ENCODE data around the gene CLCA2. TPM values are rescaled to one million over a fixed set of nuclear protein-coding genes. Genes with fewer than 3 reads are reported as not detected.
A peak's percentile ranks its signal among the peaks of the same experiment; 100 is the strongest.

The CLCA2 gene, protein sequence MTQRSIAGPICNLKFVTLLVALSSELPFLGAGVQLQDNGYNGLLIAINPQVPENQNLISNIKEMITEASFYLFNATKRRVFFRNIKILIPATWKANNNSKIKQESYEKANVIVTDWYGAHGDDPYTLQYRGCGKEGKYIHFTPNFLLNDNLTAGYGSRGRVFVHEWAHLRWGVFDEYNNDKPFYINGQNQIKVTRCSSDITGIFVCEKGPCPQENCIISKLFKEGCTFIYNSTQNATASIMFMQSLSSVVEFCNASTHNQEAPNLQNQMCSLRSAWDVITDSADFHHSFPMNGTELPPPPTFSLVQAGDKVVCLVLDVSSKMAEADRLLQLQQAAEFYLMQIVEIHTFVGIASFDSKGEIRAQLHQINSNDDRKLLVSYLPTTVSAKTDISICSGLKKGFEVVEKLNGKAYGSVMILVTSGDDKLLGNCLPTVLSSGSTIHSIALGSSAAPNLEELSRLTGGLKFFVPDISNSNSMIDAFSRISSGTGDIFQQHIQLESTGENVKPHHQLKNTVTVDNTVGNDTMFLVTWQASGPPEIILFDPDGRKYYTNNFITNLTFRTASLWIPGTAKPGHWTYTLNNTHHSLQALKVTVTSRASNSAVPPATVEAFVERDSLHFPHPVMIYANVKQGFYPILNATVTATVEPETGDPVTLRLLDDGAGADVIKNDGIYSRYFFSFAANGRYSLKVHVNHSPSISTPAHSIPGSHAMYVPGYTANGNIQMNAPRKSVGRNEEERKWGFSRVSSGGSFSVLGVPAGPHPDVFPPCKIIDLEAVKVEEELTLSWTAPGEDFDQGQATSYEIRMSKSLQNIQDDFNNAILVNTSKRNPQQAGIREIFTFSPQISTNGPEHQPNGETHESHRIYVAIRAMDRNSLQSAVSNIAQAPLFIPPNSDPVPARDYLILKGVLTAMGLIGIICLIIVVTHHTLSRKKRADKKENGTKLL
- polyA plus RNA-seq: 100 to 1,000 TPM in 1 of 2 donors, 10 to 100 TPM in 1; 66.5 to 109 TPM

DNA sequence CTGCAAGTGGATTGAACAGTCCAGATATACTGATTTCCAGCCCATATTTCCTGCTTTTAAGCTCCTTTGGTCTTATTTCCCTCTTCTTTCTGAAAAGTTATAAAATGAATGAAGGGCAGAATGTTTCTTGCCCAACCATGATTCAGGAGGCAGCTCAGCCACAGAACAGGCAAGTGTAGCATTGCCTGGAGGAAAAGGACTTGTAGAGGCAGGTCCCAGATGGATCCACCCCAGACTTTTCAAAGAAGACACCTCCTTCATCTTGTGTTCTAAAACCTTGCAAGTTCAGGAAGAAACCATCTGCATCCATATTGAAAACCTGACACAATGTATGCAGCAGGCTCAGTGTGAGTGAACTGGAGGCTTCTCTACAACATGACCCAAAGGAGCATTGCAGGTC lies at the start of gene CLCA2:
CLCA2 (plus strand) TSS at position 299 of the 400 bp plus-strand sequence; CDS start at position 376, 77 bp downstream.
- H3K27ac ChIP-seq (ENCODE audit: low read depth in 2 of 2, low read length in 1 of 2): peak within 1 kb of the TSS; percentile 92 to 93
- no peaks in the 10 kb centered on the region for H3K9me3 ChIP-seq (ENCODE audit: control insufficient read depth in 2 of 2, insufficient read depth in 1 of 2, low read depth in 1 of 2, low read length in 1 of 2)
- H3K27me3 ChIP-seq (ENCODE audit: control insufficient read depth in 1 of 2, insufficient read depth in 2 of 2, low read length in 2 of 2): no peaks in the 10 kb centered on the region
- no peaks in the 10 kb centered on the region for H3K36me3 ChIP-seq (ENCODE audit: control insufficient read depth in 2 of 2, insufficient read depth in 2 of 2, low read length in 1 of 2)
- peak within 1 kb of the TSS; percentile 43 to 63 for H3K4me3 ChIP-seq (ENCODE audit: low read depth in 1 of 2, low read length in 2 of 2)
- H3K4me1 ChIP-seq (ENCODE audit: control insufficient read depth in 2 of 2, insufficient read depth in 2 of 2, low read length in 1 of 2): peaks cover 3 to 4% of the 10 kb centered on the region in 2 donors

DNA sequence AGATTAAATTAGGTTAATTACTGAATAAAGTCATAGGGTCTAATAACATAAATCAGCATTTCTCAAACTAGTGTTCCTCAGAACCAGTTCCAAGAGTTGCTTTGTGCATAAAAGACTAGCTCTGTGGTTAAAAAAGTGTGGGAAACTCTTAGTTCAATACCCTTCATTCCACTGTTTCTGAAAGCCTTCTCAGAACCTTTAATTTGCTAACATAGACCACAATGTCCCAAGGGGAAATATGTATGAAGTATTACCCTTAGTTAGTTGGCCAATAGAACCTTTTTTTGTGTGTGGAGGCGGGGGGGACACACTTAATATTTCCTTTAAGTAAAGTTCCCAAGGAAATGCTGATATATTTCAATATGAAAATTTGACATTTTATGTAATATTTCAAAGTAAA lies 48.3 kb upstream of the CLCA2 start:
- Histone ChIP-seq H3K27ac (ENCODE audit: low read depth in 2 of 2, low read length in 1 of 2) (no peak overlapping the region), H3K9me3 (ENCODE audit: control insufficient read depth in 2 of 2, insufficient read depth in 1 of 2, low read depth in 1 of 2, low read length in 1 of 2) (peaks cover 0 to 6% of the 10 kb centered on the region in 2 donors), H3K4me1 (ENCODE audit: control insufficient read depth in 2 of 2, insufficient read depth in 2 of 2, low read length in 1 of 2) (no peaks in the 10 kb centered on the region), H3K27me3 (ENCODE audit: control insufficient read depth in 1 of 2, insufficient read depth in 2 of 2, low read length in 2 of 2) (no peaks in the 10 kb centered on the region), H3K36me3 (ENCODE audit: control insufficient read depth in 2 of 2, insufficient read depth in 2 of 2, low read length in 1 of 2) (no peaks in the 10 kb centered on the region), H3K4me3 (ENCODE audit: low read depth in 1 of 2, low read length in 2 of 2) (no peak overlapping the region)
- WGBS, 2 donors: 92 to 98% methylated on average over 1 of the region's 1 CpG

DNA sequence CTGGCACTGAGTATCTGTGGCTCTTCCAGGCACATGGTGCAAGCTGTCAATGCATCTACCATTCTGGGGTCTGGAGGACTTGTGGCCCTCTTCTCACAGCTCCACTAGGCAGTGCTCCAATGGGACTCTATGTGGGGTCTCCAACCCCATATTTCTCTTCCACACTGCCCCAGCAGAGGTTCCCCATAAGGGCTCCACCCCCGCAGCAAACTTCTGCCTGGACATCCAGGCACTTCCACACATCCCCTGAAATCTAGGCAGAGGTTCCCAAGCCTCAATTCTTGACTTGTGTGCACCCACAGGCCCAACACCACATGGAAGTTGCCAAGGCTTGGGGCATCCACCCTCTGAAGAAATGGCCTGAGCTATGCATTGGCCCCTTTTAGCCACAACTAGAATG lies 46.6 kb upstream of the CLCA2 start:
- WGBS, 2 donors: 98 to 100% methylated on average over 1 of the region's 1 CpG
- Histone ChIP-seq H3K9me3 (ENCODE audit: control insufficient read depth in 2 of 2, insufficient read depth in 1 of 2, low read depth in 1 of 2, low read length in 1 of 2) (peaks cover 0 to 6% of the 10 kb centered on the region in 2 donors), H3K27me3 (ENCODE audit: control insufficient read depth in 1 of 2, insufficient read depth in 2 of 2, low read length in 2 of 2) (no peaks in the 10 kb centered on the region), H3K4me3 (ENCODE audit: low read depth in 1 of 2, low read length in 2 of 2) (no peak overlapping the region), H3K36me3 (ENCODE audit: control insufficient read depth in 2 of 2, insufficient read depth in 2 of 2, low read length in 1 of 2) (no peaks in the 10 kb centered on the region), H3K27ac (ENCODE audit: low read depth in 2 of 2, low read length in 1 of 2) (no peak overlapping the region), H3K4me1 (ENCODE audit: control insufficient read depth in 2 of 2, insufficient read depth in 2 of 2, low read length in 1 of 2) (no peaks in the 10 kb centered on the region)

DNA sequence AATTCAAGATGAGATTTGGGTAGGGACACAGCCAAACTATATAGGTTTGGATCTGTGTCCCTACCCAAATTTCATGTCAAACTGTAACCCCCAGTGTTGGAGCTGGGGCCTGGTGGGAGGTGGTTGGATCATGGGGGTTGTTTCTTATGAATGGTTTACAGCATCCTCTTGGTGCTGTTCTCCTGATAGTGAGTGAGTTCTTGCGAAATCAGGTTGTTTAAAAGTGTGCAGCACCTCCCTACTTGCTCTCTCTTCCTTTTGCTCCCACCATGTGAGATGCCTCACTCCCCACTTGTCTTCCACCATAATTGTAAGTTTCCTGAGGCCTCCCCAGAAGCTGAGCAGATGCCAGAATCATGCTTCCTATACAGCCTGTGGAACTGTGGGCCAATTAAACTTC lies 45.2 kb upstream of the CLCA2 start:
- Histone ChIP-seq H3K4me3 (ENCODE audit: low read depth in 1 of 2, low read length in 2 of 2) (no peak overlapping the region), H3K9me3 (ENCODE audit: control insufficient read depth in 2 of 2, insufficient read depth in 1 of 2, low read depth in 1 of 2, low read length in 1 of 2) (peaks cover 0 to 6% of the 10 kb centered on the region in 2 donors), H3K27me3 (ENCODE audit: control insufficient read depth in 1 of 2, insufficient read depth in 2 of 2, low read length in 2 of 2) (no peaks in the 10 kb centered on the region), H3K36me3 (ENCODE audit: control insufficient read depth in 2 of 2, insufficient read depth in 2 of 2, low read length in 1 of 2) (no peaks in the 10 kb centered on the region), H3K4me1 (ENCODE audit: control insufficient read depth in 2 of 2, insufficient read depth in 2 of 2, low read length in 1 of 2) (no peaks in the 10 kb centered on the region), H3K27ac (ENCODE audit: low read depth in 2 of 2, low read length in 1 of 2) (no peak overlapping the region)
- WGBS, 2 donors: 93 to 97% methylated on average over 1 of the region's 1 CpG

DNA sequence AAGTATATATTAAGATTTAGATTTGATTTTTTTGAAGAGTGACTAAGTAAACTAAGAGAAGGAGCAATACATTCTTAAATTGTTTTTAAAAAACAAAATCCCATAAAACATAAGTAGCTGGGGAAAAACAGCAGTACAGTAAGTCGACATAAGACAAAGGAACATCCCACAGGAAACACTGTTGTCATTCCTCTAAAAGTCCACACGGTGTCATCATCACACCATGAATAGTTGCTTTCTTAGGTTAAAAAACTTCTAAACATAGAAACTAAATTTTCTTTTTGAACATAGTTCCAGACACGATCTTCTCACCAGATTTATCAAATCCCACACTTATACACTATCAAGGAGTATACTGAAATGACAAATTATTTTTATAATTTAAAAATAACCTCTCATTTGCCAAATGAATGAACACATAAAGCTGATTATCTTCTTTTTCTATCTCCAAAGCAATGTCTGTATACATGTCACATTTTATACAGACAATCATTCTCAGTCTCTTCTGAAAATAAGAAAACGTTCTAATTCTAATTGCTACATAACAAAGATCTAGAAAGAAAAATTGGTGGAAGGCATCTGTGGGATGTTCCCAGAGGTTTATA lies 43.6 kb upstream of the CLCA2 start:
- peaks cover 0 to 6% of the 10 kb centered on the region in 2 donors for H3K9me3 ChIP-seq (ENCODE audit: control insufficient read depth in 2 of 2, insufficient read depth in 1 of 2, low read depth in 1 of 2, low read length in 1 of 2)
- H3K4me1 ChIP-seq (ENCODE audit: control insufficient read depth in 2 of 2, insufficient read depth in 2 of 2, low read length in 1 of 2): no peaks in the 10 kb centered on the region
- H3K27me3 ChIP-seq (ENCODE audit: control insufficient read depth in 1 of 2, insufficient read depth in 2 of 2, low read length in 2 of 2): no peaks in the 10 kb centered on the region
- no peaks in the 10 kb centered on the region for H3K36me3 ChIP-seq (ENCODE audit: control insufficient read depth in 2 of 2, insufficient read depth in 2 of 2, low read length in 1 of 2)
- WGBS, 2 donors: 6 to 7% methylated on average over 4 of the region's 4 CpGs
- no peak overlapping the region for H3K4me3 ChIP-seq (ENCODE audit: low read depth in 1 of 2, low read length in 2 of 2)
- H3K27ac ChIP-seq (ENCODE audit: low read depth in 2 of 2, low read length in 1 of 2): no peak overlapping the region

DNA sequence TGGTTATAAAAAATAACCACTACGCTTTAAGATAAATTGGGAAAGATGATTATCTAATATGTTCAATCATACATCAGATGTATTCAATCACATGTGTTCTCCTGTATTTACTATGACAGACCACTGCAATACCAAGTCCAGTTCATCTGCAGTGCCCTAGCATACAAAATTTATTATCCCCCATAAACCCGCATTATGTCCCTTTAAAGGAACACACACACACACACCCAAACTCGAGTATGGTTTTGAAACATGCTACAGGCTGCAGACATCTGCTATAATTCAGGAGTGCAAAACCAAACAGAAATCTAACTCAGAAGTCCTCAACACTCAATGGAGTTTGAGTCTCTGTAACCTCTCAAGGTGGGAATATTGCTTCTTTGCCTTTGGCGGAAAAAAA lies 42.7 kb upstream of the CLCA2 start:
- Histone ChIP-seq H3K27me3 (ENCODE audit: control insufficient read depth in 1 of 2, insufficient read depth in 2 of 2, low read length in 2 of 2) (no peaks in the 10 kb centered on the region), H3K27ac (ENCODE audit: low read depth in 2 of 2, low read length in 1 of 2) (no peak overlapping the region), H3K4me1 (ENCODE audit: control insufficient read depth in 2 of 2, insufficient read depth in 2 of 2, low read length in 1 of 2) (no peaks in the 10 kb centered on the region), H3K36me3 (ENCODE audit: control insufficient read depth in 2 of 2, insufficient read depth in 2 of 2, low read length in 1 of 2) (no peaks in the 10 kb centered on the region), H3K4me3 (ENCODE audit: low read depth in 1 of 2, low read length in 2 of 2) (no peak overlapping the region), H3K9me3 (ENCODE audit: control insufficient read depth in 2 of 2, insufficient read depth in 1 of 2, low read depth in 1 of 2, low read length in 1 of 2) (peaks cover 0 to 6% of the 10 kb centered on the region in 2 donors)
- 70 to 72% methylated on average over 4 of the region's 4 CpGs for WGBS, 2 donors

DNA sequence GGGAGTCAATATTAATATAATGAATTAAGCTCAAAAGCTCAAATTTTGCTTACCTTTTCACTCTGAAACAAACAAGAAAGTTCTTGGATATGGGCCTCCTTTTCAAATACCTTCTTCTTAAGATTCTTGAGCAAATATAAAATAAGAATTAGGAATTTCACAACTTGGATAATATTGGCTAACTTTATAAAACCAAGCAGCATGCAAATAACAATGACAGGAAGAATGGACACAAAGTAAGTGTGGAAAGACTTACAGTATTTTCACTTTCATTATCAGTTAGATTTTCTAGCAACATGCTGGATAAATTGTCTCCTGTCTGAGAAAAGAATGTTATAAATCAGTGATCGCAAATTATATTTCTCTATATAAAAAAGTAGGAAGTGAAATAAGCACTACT lies 41.1 kb upstream of the CLCA2 start:
- no peaks in the 10 kb centered on the region for H3K27me3 ChIP-seq (ENCODE audit: control insufficient read depth in 1 of 2, insufficient read depth in 2 of 2, low read length in 2 of 2)
- no peaks in the 10 kb centered on the region for H3K4me1 ChIP-seq (ENCODE audit: control insufficient read depth in 2 of 2, insufficient read depth in 2 of 2, low read length in 1 of 2)
- H3K36me3 ChIP-seq (ENCODE audit: control insufficient read depth in 2 of 2, insufficient read depth in 2 of 2, low read length in 1 of 2): no peaks in the 10 kb centered on the region
- no peak overlapping the region for H3K27ac ChIP-seq (ENCODE audit: low read depth in 2 of 2, low read length in 1 of 2)
- no peaks in the 10 kb centered on the region for H3K9me3 ChIP-seq (ENCODE audit: control insufficient read depth in 2 of 2, insufficient read depth in 1 of 2, low read depth in 1 of 2, low read length in 1 of 2)
- 58 to 73% methylated on average over 1 of the region's 1 CpG for WGBS, 2 donors
- no peak overlapping the region for H3K4me3 ChIP-seq (ENCODE audit: low read depth in 1 of 2, low read length in 2 of 2)

DNA sequence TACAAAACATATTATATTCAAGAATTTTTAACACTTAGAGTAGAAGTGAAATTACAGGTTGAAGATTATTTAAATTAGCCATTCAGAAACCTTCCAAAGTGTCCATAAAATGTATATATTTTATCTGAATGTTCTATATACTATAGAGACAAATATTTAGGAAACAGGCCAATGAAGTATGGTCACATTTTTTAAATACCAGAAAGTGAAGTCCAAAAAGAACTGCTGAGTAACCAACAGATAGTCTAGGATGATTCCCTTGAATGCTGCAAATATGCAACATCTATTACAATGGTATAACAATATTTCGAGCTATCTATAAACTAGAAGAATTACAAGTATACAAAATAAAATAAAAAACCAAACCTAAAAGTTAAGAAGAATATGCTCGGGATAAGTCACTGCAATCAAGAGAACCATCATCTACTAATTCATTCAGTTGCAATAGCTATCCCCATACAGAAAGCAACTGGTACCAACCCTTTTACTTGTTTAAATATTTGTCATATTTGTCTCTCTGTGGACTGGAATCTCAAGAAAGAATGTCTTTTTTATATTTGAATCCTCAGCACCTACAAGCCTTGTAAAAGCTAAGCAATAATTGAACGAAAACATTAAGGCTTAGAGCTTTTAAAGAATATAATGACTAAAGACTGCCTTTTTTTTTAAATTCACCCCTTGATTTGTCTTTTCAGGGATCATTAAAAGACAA lies 35.9 kb upstream of the CLCA2 start:
- Histone ChIP-seq H3K9me3 (ENCODE audit: control insufficient read depth in 2 of 2, insufficient read depth in 1 of 2, low read depth in 1 of 2, low read length in 1 of 2) (no peaks in the 10 kb centered on the region), H3K27me3 (ENCODE audit: control insufficient read depth in 1 of 2, insufficient read depth in 2 of 2, low read length in 2 of 2) (no peaks in the 10 kb centered on the region), H3K4me3 (ENCODE audit: low read depth in 1 of 2, low read length in 2 of 2) (no peak overlapping the region), H3K4me1 (ENCODE audit: control insufficient read depth in 2 of 2, insufficient read depth in 2 of 2, low read length in 1 of 2) (no peaks in the 10 kb centered on the region), H3K36me3 (ENCODE audit: control insufficient read depth in 2 of 2, insufficient read depth in 2 of 2, low read length in 1 of 2) (no peaks in the 10 kb centered on the region), H3K27ac (ENCODE audit: low read depth in 2 of 2, low read length in 1 of 2) (no peak overlapping the region)
- whole genome bisulfite sequencing, 2 donors: 90 to 92% methylated on average over 3 of the region's 3 CpGs

DNA sequence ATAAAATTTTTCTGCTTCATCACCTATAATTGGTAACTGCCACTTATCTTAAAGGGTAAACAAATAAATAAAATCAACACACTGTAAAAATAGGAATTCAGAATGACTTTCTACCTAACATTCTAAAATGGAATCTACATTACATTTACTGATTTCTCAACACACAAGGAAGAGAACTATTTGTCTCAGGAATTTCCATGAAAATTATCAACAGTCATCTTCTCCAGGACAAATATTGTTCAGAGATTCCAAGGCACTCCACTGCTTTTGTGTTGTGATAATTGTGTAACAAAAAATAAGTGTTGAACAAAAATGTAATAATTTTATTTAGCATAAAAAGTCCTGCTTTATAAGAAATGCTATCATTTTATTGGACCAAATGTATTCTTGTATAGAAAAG lies 35.2 kb upstream of the CLCA2 start:
- no peak overlapping the region for H3K27ac ChIP-seq (ENCODE audit: low read depth in 2 of 2, low read length in 1 of 2)
- no peaks in the 10 kb centered on the region for H3K27me3 ChIP-seq (ENCODE audit: control insufficient read depth in 1 of 2, insufficient read depth in 2 of 2, low read length in 2 of 2)
- no peak overlapping the region for H3K4me3 ChIP-seq (ENCODE audit: low read depth in 1 of 2, low read length in 2 of 2)
- H3K36me3 ChIP-seq (ENCODE audit: control insufficient read depth in 2 of 2, insufficient read depth in 2 of 2, low read length in 1 of 2): no peaks in the 10 kb centered on the region
- no peaks in the 10 kb centered on the region for H3K9me3 ChIP-seq (ENCODE audit: control insufficient read depth in 2 of 2, insufficient read depth in 1 of 2, low read depth in 1 of 2, low read length in 1 of 2)
- no peaks in the 10 kb centered on the region for H3K4me1 ChIP-seq (ENCODE audit: control insufficient read depth in 2 of 2, insufficient read depth in 2 of 2, low read length in 1 of 2)

Measured in esophagus (tissue), 2 donors.